ENCODE data around the gene GNAT2. TPM values are rescaled to one million over a fixed set of nuclear protein-coding genes. Genes with fewer than 3 reads are reported as not detected.
A peak's percentile ranks its signal among the peaks of the same experiment; 100 is the strongest.

The GNAT2 gene
- total RNA-seq, 1 experiment from 2014 or later: 0.20 TPM

DNA sequence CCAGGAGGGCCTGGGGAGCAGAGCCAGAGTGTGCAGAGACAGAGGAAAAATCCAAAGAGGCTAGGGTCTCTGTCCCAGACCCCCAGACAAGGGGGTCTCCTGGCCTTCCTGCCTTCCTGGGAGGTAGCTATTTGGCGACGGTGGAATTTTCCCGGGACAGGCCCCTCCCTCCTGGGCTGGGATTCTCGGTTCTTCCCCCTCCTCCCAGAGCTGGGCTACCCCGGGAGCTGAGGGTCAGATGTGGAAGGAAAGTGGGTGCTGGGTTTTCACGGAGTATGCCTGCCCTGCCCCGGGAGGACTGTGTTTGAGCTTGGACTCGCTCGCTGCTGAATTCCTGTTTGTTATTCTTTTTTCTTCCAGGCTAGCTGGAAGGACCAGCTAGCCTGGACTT is 980 bp upstream of the GNAT2 start:
- H3K9me3 Mint-ChIP-seq: no peaks in the 10 kb centered on the region
- H3K27ac Mint-ChIP-seq: peak overlapping the region; percentile 62 to 96 (median 80); a peak in 6 of 7 replicates
- H3K36me3 Mint-ChIP-seq (ENCODE audit: insufficient read depth in 1 of 3, low read depth in 3 of 3): no peaks in the 10 kb centered on the region; a peak in 1 of 7 replicates
- Histone ChIP-seq H4K91ac (ENCODE audit: insufficient read length, low read depth, low read length) (no peak overlapping the region), H3T11ph (ENCODE audit: low read length) (no peak overlapping the region), H4K5ac (ENCODE audit: insufficient read length, low read depth, low read length) (no peak overlapping the region), H4K20me1 (ENCODE audit: control insufficient read depth, insufficient read depth, insufficient read length) (peaks cover 2% of the 10 kb centered on the region), H3K9me3 (ENCODE audit: control insufficient read depth, low read depth, low read length) (no peaks in the 10 kb centered on the region), H2BK20ac (ENCODE audit: low read depth, low read length, poor library complexity, severe bottlenecking) (no peak overlapping the region), H2BK120ac (ENCODE audit: low read depth, low read length, poor library complexity, severe bottlenecking) (no peak overlapping the region), H3K79me1 (ENCODE audit: insufficient read depth, low read depth, low read length, poor library complexity, severe bottlenecking) (no peaks in the 10 kb centered on the region), H3K18ac (ENCODE audit: insufficient read length, low read depth, low read length) (no peak overlapping the region), H2AFZ (ENCODE audit: low read length) (no peak overlapping the region), H3K9ac (ENCODE audit: extremely low read depth, insufficient read length, low read length) (peak overlapping the region; percentile 71), H2BK5ac (ENCODE audit: insufficient read length, low read length) (no peak overlapping the region), H3K79me2 (ENCODE audit: insufficient read depth, low read length) (peaks cover 6% of the 10 kb centered on the region; the same call in 1 of the 2 replicates), H2BK12ac (ENCODE audit: insufficient read length, low read depth, low read length) (no peak overlapping the region), H3K4ac (ENCODE audit: low read depth, low read length) (no peak overlapping the region), H3K4me2 (ENCODE audit: insufficient read depth, insufficient read length, low read length) (peak overlapping the region; percentile 97), H3K23ac (ENCODE audit: insufficient read length, low read depth, low read length) (no peak overlapping the region), H3K27ac (ENCODE audit: insufficient read length, low read depth, low read length) (no peak overlapping the region), H3K4me1 (ENCODE audit: insufficient read depth, low read length) (no peaks in the 10 kb centered on the region; the same call in 1 of the 2 replicates), H3K23me2 (ENCODE audit: insufficient read length, low read depth, low read length, poor library complexity, severe bottlenecking) (peaks cover 12% of the 10 kb centered on the region), H2AK5ac (ENCODE audit: insufficient read length, low read length) (no peak overlapping the region), H3K14ac (ENCODE audit: insufficient read depth, low read length) (peak overlapping the region; percentile 79), H4K8ac (replicated peaks; ENCODE audit: insufficient read length, low read depth, low read length) (no peak overlapping the region), H2BK15ac (ENCODE audit: low read depth, low read length) (no peak overlapping the region), H3K56ac (ENCODE audit: insufficient read length, low read depth, low read length) (no peak overlapping the region), H3K27me3 (ENCODE audit: insufficient read depth, low read length) (no peaks in the 10 kb centered on the region)
- H3K4me3 Mint-ChIP-seq: peak overlapping the region; percentile 93 to 94
- peaks cover 39 to 52% of the 10 kb centered on the region in 2 experiments for H3K4me1 Mint-ChIP-seq
- TF ChIP-seq CTCF (conservative IDR thresholded peaks at IDR 0.05): no peak
- no peaks in the 10 kb centered on the region; the same call in 1 of the 2 replicates for H3K27me3 Mint-ChIP-seq (ENCODE audit: low read depth)
- peak; percentile 49 for DNase-seq
- WGBS (ENCODE audit: extremely low coverage, insufficient read length, low lambda C conversion rate): no CpG with 5 or more reads among the region's 9 CpGs
